Articular chondrocyte of knee joint (primary cell): ENCODE data around the gene HAO2. TPM values are rescaled to one million over a fixed set of nuclear protein-coding genes. Genes with fewer than 3 reads are reported as not detected.

ENCODE experiments used
- small RNA-seq: library from RNA; depleted of rRNA; stranded (forward); fragments of <200 nt; gene quantifications from one replicate; pipeline ENCODE3, GENCODE V24; 2012
- total RNA-seq: library from RNA; depleted of rRNA; stranded (reverse); fragments of >200 nt; gene quantifications from 2 replicates; pipeline ENCODE4 v1.2.3, GENCODE V29; 2012

HAO2 gene
- total RNA-seq, result not detected in 2 replicates

DNA sequence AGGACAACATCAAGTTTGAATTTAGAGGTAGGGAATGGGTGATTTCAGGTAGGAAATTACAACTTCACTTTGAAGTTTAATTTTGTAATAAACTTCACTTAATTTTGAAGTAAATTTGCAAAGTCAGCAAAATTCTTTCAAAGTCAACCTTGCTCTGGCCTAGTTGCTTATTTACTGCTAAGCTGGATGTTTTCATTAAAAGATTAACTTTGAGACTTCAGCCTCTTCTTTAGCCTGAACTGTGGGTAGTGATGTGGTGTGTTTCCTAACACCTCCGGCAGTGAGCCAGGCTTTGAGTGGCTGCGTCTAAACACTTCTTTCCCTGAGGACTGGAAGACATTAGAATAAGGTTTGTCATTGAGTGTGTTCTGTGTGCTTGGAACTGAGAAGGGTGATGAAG is at the start of gene HAO2:
Gene HAO2 (plus strand): TSS at position 232 of the 400 bp plus-strand sequence. CDS start 12,301 bp downstream, outside the sequence.

DNA sequence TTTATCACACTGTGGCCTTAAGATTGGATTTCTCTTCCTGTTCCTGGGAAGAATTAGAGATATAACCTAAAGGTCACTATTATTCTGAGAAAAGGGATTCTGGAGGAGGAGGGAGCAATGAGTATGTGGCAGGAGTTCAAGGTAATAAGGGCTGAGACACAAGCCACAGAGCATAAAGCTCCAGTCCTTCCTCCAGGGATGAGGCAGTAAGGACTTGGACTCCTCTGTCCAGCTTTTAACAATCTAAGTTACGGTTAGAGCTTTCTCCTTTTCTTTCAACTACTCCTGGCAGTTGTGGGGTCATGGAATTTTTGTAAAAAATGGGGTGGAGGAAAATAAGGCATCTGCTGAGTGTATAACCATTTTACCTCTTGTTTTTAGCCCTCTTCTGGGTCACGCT is 46.4 kb downstream of the HAO2 start, which contains the start of gene HSD3B2:
Gene HSD3B2 (plus strand): TSS at position 201 of the 400 bp plus-strand sequence. CDS start 270 bp downstream, outside the sequence.

Small RNAs within 50 kb of the gene (small RNA-seq; reads per million reads assigned to genes)
- 2.3 reads per million, percentile 75 among the genes with 10 or more reads in this experiment for gene RNU1-75P

Other genes with a start within 250 kb of the HAO2 start
- gene WARS2, start 228.1 kb upstream of the HAO2 start, total RNA-seq, result 24.4 and 28.2 TPM in 2 replicates
- gene HSD3B2, start 46.4 kb downstream of the HAO2 start, total RNA-seq, result not detected in 2 replicates
- not detected in 2 replicates for gene HSD3B1, start 138.4 kb downstream of the HAO2 start, total RNA-seq